ENCODE results near the gene CSNK1A1. TPM values are rescaled to one million over a fixed set of nuclear protein-coding genes. Genes with fewer than 3 reads are reported as not detected.
A peak's percentile ranks its signal among the peaks of the same experiment; 100 is the strongest.

CSNK1A1 gene
- total and polyA plus RNA-seq, 2 of the 4 experiments (the other 2 are of a cell fraction): 140 to 419 TPM

GRCh38 chr5:149475777-149476176, 75.5 kb downstream of the CSNK1A1 start:
- H2BK15ac ChIP-seq (ENCODE audit: low read depth, low read length): 0 out of 3 replicates have a peak overlapping the region, but pooled peaks have one; percentile 27
- POLR2A ChIA-PET (ENCODE audit: unreplicated experiment): no interaction called here
- CTCF ChIA-PET: interaction anchor here (0.9 kb wide), 1 partner anchor 11 kb away, joined by 3 read pairs; no protein-coding TSS in a partner anchor
- no peak overlapping the region for H4K5ac ChIP-seq (ENCODE audit: low read depth, low read length)
- no peak overlapping the region for H3K4me2 ChIP-seq (ENCODE audit: low read depth, low read length)
- intact Hi-C loops (cut with micrococcal nuclease) (no loop called here), in situ Hi-C loops (cut with MboI; ENCODE audit: low sequenced_read_pairs) (no loop called here), dilution Hi-C loops (cut with HindIII; ENCODE audit: low sequenced_read_pairs, unreplicated experiment) (no loop called here)
- BruUV-seq (replicated peaks): no TSS peak
- no peak overlapping the region for H2BK120ac ChIP-seq (ENCODE audit: low read depth, low read length)
- peak overlapping the region; percentile 21; the same call in 1 of the 2 replicates for H3K9ac ChIP-seq (ENCODE audit: low read depth, low read length)
- H4K91ac ChIP-seq (ENCODE audit: insufficient read depth, low read depth, low read length): 0 out of 2 replicates have a peak overlapping the region, but pooled peaks have one; percentile 12
- H2AK5ac ChIP-seq (ENCODE audit: low read depth, low read length): no peak overlapping the region
- no peaks in the 10 kb centered on the region for H3K9me3 ChIP-seq (ENCODE audit: control insufficient read depth, insufficient read depth, low read length)
- H3K23ac ChIP-seq (ENCODE audit: low read depth, low read length): no peak overlapping the region
- no peaks in the 10 kb centered on the region for H3K27me3 ChIP-seq (ENCODE audit: control insufficient read depth, insufficient read depth, low read length)
- H3K9me1 ChIP-seq (ENCODE audit: insufficient read depth, low read length): no peaks in the 10 kb centered on the region; the same call in 1 of the 2 replicates
- H3K36me3 ChIP-seq (ENCODE audit: control insufficient read depth, insufficient read depth, low read length): no peaks in the 10 kb centered on the region
- H4K20me1 ChIP-seq (ENCODE audit: insufficient read depth, low read length): no peaks in the 10 kb centered on the region
- H3K4me1 ChIP-seq (ENCODE audit: control insufficient read depth, insufficient read depth, low read length): peaks cover 9% of the 10 kb centered on the region
- H2AFZ ChIP-seq (replicated peaks; ENCODE audit: low read length, poor library complexity): no peak overlapping the region
- H3K4ac ChIP-seq (ENCODE audit: low read depth, low read length): no peak overlapping the region
- H2BK5ac ChIP-seq (ENCODE audit: low read depth, low read length, poor library complexity, severe bottlenecking): no peak overlapping the region
- no peak overlapping the region for H3K56ac ChIP-seq (ENCODE audit: extremely low read depth, insufficient read depth, low read length)
- ATAC-seq (ENCODE audit: low read depth) (no peak), DNase-seq (no peak)
- H2BK20ac ChIP-seq (ENCODE audit: low read depth, low read length): no peak overlapping the region
- no peaks in the 10 kb centered on the region for H3K79me1 ChIP-seq (ENCODE audit: low read depth in 1 of 2, low read length in 2 of 2)
- H4K8ac ChIP-seq (ENCODE audit: low read depth in 2 of 2, low read length in 2 of 2): no peak overlapping the region
- H2AK9ac ChIP-seq (replicated peaks; ENCODE audit: low read depth, low read length, poor library complexity): no peak overlapping the region
- no CpG with 5 or more reads among the region's 3 CpGs for WGBS, 2 experiments (ENCODE audit: extremely low coverage in 2 of 2, insufficient read length in 1 of 2)
- no peak overlapping the region for H3K4me3 ChIP-seq (ENCODE audit: insufficient read depth, low read depth, low read length)
- no peak overlapping the region for H3K18ac ChIP-seq (ENCODE audit: low read depth, low read length)
- TF ChIP-seq NFE2L2 (IDR thresholded peaks at IDR 0.05; ENCODE audit: low read depth, low read length) (no peak), RAD21 (IDR thresholded peaks at IDR 0.05; ENCODE audit: low read length) (no peak), RFX5 (IDR thresholded peaks at IDR 0.05; ENCODE audit: low read depth, low read length) (no peak), CTCF (conservative IDR thresholded peaks at IDR 0.05; ENCODE audit: low read depth, low read length) (no peak), FOS (IDR thresholded peaks at IDR 0.05; ENCODE audit: low read depth, low read length) (no peak), CHD1 (IDR thresholded peaks at IDR 0.05; ENCODE audit: low read depth, low read length) (no peak), MAZ (IDR thresholded peaks at IDR 0.05; ENCODE audit: borderline replicate concordance, low read depth, low read length) (no peak), BHLHE40 (IDR thresholded peaks at IDR 0.05; ENCODE audit: low read depth, low read length) (no peak), MAFK (IDR thresholded peaks at IDR 0.05; ENCODE audit: low read depth, low read length) (no peak), MXI1 (IDR thresholded peaks at IDR 0.05; ENCODE audit: borderline replicate concordance, low read depth, low read length) (no peak), RCOR1 (IDR thresholded peaks at IDR 0.05; ENCODE audit: insufficient replicate concordance, low read length) (no peak), SMC3 (IDR thresholded peaks at IDR 0.05; ENCODE audit: low read depth, low read length) (no peak), POLR2A (IDR thresholded peaks at IDR 0.05; ENCODE audit: low read depth, low read length) (no peak), CEBPB (IDR thresholded peaks at IDR 0.05; ENCODE audit: low read depth, low read length) (no peak)
- TF ChIP-seq, protein P1, sequence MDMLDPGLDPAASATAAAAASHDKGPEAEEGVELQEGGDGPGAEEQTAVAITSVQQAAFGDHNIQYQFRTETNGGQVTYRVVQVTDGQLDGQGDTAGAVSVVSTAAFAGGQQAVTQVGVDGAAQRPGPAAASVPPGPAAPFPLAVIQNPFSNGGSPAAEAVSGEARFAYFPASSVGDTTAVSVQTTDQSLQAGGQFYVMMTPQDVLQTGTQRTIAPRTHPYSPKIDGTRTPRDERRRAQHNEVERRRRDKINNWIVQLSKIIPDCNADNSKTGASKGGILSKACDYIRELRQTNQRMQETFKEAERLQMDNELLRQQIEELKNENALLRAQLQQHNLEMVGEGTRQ (IDR thresholded peaks at IDR 0.05; ENCODE audit: low read depth, low read length): no peak
- TF ChIP-seq, protein P2, sequence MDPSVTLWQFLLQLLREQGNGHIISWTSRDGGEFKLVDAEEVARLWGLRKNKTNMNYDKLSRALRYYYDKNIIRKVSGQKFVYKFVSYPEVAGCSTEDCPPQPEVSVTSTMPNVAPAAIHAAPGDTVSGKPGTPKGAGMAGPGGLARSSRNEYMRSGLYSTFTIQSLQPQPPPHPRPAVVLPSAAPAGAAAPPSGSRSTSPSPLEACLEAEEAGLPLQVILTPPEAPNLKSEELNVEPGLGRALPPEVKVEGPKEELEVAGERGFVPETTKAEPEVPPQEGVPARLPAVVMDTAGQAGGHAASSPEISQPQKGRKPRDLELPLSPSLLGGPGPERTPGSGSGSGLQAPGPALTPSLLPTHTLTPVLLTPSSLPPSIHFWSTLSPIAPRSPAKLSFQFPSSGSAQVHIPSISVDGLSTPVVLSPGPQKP (IDR thresholded peaks at IDR 0.05; ENCODE audit: borderline replicate concordance, low read depth, low read length): no peak
- no peak overlapping the region for H3K27ac ChIP-seq (ENCODE audit: insufficient read depth, low read length)
- H3K14ac ChIP-seq (replicated peaks; ENCODE audit: low read depth, low read length): 0 out of 2 replicates have a peak overlapping the region, but pooled peaks have one; percentile 34
